GM12873 (cell line): ENCODE results near the gene TEX53.

Source experiments
- CTCF ChIP-seq: IDR thresholded peaks from 2 replicates; pipeline ENCODE4 v1.5.1; 2012; ENCODE audit warnings: low read depth, mild to moderate bottlenecking, moderate library complexity, low read length, control low read depth; ENCODE audit not compliant: insufficient read depth; ENCODE audit errors: missing control alignments

The TEX53 gene

GRCh38 chr9:114634387-114634786 is 23.2 kb downstream of the TEX53 start:
- TF ChIP-seq CTCF: no peak

GRCh38 chr9:114633438-114634089 is 24.0 kb downstream of the TEX53 start:
- no peak for TF ChIP-seq CTCF

- TF ChIP-seq CTCF: no peak
Measured at GRCh38 chr9:114631166-114631565, 26.4 kb downstream of the TEX53 start.

GRCh38 chr9:114629563-114630090 is 28.0 kb downstream of the TEX53 start:
- no peak for TF ChIP-seq CTCF

GRCh38 chr9:114627553-114627952 is 30.1 kb downstream of the TEX53 start:
- TF ChIP-seq CTCF: no peak

- no peak for TF ChIP-seq CTCF
Measured at GRCh38 chr9:114626415-114627020, 31.1 kb downstream of the TEX53 start.

- TF ChIP-seq CTCF: no peak
Measured at GRCh38 chr9:114624677-114625076, 32.9 kb downstream of the TEX53 start.
